GM21423 (cell line): ENCODE data around the gene GIPC2.
"Not testable (repeated sequence)": the region's sequence is repeated elsewhere in the genome, so short reads cannot be mapped to it uniquely, and the experiment has no call there.

ENCODE experiments used
- ATAC-seq: cut with Tn5 transposase; IDR thresholded peaks from one replicate; pipeline ENCODE4 v1.9.1; 2021; ENCODE audit warnings: mild to moderate bottlenecking, moderate library complexity; ENCODE audit not compliant: unreplicated experiment

GIPC2 gene

DNA sequence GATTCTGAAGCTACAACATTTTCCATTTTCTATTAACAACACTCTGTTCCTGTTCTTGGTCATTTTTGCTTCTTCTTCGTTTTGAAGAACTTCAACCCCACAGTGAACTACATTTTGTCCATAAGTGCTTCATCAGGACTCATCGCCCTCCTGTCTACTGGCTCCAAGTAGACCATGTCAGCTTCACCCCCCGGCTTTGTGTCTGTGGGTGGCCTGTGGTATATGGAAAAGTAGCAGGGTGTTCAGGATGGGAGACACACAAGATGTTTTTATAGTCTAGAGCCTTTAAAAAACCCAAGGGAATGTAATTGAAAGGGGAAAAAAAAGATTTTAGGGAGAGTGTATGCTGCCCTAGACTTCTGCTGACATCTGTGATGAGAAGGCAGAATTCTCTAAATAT, 46.1 kb downstream of the GIPC2 start:
- ATAC-seq: no peak

DNA sequence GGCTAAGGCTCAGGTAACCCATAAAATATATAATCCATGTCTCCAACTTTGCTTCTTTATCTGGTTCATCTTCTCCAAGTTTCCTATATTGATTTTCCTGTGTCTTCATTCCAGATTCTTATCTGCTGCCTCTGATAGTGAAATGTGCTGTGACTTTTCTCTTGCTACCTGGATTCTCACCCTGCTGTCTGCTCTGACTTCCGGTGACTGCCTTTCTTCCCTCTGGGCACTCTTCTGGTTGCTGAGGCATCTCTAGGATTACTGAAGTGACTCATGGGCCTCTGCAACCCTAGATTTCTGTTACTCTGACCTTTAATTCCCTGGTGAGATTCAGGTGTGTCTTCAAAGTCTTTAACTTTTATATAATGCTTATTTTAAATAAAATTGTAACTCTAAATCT, 46.9 kb downstream of the GIPC2 start:
- ATAC-seq: no peak

DNA sequence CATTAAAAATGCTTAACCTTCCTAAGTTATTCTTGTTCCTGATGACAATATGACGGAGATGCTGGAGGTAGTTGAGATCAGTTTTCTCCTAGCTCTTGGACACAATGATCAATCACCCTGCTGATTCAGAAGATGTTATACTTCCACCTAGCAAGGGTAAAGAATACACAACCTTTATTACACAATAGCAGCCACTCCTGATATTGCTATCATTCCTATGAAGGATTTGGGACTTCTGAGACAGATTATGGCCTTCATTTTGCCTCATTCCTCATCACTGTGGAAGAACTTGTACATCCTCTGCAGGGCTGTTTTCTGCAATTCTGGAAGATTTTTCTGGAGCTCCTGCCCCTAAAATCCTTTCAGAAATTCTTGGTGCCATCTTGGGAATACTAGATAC, 47.8 kb downstream of the GIPC2 start:
- ATAC-seq: no peak

DNA sequence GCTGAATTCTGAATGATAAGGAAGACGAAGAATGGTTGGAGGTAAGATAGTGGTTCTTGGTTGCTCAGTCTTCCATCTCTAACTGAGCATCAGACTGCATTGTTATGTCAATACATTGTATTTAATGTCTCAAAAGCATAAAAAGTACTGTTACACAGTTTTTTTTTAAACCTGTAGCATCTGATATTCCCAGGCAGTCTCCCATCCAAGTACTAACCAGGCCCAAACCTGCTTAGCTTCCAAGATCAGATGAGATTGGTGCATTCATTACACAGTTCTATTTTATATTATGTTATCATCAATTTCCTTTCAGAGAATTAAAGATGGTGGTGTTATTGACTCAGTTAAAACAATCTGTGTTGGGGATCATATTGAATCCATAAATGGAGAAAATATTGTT, 48.9 kb downstream of the GIPC2 start:
- ATAC-seq: no peak

DNA sequence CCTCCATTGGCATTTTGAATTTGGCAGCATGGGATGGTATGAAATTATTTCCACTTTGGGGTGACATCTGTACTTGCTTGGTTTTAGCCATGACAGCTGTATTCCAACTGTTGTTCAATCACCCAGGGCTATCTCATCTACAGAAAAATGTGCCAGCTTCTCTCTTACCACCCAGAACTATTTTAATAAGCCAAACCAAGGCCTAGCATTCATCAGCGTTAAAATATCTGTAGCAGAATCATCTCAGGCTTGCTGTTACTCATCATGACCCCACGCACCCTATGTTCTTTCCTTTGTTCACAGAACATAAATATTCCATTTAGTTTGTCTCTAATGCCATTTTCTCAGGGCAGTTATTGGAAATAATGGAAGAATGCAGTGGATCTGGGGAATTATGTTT, 49.8 kb downstream of the GIPC2 start:
- no peak for ATAC-seq

DNA sequence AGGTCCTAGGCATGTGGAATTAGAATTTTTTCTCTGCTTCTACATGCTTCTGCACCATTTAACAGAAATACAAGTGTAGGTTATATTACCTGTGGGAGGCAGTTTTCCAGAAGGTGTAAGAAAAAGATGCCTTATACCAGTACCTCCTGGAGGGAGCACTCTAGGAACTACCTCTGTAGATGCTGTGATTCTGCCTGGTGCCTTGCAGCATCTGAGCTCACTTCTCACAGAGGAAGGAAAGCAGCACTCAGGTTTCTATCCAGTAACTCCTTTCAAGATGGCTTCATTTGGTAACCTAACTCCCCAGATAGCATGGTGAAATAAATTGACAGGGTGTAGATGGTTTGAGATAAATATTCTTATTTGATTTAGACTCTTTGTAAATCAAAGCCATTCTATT, 50.3 kb downstream of the GIPC2 start:
- ATAC-seq: no peak

DNA sequence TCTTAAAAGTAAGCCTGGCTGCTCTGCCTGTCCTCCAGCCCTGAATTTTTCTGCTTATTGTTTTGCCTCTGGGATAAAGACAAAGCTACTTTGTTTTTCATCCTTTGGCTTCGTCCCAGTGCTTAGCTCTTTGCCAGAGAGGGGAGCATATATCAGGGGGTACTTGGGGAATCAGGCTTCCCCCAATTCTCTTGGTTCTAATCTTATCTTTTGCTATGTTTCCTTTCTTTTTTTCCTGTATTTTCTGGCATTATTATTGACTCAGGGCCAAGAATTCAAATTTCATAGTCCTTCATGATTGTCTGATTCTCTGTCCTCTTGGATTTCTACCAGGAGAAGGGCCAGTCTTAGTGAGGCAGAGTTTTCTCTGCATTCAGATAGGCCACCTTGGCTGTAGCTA, 51.2 kb downstream of the GIPC2 start:
- no peak for ATAC-seq

DNA sequence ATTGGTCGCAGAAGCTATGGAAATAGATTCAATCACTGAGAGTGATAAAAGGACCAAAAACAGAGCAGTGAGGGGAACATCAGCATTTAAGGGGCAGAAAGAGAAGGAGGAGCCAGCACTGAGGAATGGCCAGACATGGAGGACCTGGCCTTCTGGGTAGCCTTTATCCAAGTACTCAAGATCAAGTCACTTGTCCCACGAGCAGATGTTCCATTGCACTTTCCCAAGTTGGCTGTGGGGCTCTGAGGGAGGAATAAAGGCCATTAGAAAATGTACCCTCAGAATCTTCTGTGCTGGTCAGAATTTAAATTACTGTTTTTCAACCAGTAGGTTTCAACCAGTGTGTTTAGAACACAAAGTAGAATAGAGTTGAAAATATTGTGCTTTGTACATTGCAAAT, 55.3 kb downstream of the GIPC2 start:
- ATAC-seq: no peak

DNA sequence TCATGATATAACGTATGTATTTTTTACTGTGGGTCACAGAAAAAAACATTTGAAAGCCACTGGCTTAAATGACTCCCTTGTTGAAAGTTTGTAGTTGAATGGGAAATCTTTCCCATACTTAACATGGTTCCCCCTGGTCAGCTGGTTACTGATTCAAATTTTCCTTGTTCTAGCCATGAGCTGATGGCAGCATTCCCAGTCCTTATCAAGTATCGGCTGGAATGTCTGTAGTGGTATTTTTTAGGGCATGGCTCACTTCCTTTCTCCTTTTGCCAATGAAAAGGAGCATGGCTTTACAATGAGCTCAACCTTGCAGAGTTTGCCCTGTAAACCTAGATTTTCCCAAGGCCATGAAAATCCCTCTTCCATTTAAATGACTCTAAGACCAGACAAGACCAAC, 55.7 kb downstream of the GIPC2 start:
- ATAC-seq: no peak

DNA sequence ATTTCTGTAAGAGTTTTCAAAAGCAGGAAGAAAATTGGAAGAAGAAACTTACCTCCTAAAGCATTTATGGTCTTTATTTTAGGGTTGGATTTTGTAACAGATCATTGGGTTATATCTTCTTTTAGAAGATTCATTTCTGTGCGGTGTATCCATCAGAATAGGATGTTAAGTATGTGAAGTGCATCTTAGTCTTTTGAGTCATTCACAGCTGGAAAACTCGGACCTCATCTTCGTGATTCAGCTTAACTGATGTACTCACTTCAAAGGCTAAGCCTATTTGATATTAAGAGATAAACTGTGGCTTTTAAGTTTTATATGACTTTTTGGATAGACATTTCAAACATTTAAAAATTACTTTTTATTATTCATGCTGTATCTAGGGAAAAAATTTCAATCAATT, 56.3 kb downstream of the GIPC2 start:
- ATAC-seq: no peak

DNA sequence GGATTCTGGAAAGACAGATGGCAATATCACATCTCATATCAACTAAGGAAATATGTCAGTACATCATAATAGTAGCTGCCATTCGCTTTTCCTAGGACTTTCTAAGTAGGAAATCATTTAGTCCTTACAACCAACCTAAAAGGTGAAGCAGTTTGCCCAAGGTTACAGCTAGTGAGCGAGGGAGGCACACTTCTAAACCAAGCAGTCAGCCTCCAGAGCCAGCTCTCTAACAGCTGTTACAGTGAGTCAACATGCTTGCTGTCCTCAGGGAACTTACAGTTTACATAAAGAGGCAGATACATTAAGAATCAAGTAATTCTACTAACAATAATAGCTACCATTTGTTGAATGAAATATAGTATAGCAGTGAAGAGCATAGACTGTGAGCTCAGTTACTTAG, 57.1 kb downstream of the GIPC2 start:
- ATAC-seq: no peak

DNA sequence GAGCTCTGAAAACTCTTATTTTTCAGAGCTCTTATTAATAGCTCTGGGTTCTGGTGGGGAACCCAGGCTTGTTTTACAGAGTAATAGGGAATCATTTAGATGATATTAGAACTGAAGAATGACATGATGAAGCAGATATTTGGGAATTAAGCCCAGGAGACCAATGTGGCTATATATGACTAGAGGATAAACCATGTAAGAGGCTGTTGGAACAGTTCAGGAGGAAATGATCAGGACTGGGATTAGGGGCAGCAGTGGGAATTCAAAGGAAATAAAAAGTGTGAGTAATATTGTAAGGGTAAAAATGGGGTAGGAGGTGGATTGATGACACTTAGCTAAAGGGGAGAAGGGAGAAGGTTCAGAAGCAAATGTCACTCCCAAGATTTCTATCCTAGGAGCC, 58.6 kb downstream of the GIPC2 start:
- ATAC-seq: no peak

DNA sequence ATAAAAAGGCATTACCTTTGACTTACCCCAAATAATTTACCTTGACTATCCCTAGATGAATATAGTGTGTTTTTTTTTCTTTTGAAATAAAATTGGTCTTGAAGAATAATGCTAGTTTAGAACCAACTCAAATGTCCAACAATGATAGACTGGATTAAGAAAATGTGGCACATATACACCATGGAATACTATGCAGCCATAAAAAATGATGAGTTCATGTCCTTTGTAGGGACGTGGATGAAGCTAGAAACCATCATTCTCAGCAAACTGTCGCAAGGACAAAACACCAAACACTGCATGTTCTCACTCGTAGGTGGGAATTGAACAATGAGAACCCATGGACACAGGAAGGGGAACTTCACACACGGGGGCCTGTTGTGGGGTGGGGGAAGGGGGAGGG, 63.9 kb downstream of the GIPC2 start:
- not testable (repeated sequence) for ATAC-seq

DNA sequence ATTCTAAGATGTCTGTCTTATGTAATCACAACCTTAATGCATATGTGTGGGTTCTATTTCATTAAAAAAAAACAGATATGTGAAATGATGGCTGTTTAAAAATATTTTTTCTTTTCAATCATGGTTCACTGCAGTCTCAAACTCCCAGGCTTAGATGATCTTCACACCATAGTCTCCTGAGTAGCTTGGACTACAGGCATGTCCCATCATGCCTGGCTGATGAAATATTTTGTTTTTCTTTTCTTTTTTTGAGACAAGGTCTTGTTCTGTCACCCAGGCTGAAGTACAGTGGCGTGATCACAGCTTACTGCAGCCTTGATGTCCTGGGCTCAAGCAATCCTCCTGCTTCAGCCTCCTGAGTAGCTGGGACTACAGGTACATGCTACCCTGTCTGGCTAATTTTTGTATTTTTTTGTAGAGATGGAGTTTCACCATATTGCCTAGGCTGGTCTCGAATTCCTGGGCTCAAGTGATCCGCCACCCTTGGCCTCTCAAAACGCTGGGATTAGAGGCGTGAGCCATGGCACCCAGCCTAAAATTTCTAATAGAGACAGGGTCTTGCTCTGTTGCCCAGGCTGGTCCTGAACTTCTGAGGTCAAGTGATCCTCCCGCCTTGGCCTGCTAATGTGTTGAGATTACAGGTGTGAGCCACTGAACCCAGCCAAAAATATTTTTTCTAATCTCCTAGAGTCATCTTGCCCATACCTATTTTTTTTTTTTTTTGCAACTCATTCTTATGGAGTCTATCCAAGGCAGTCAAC, 67.6 kb downstream of the GIPC2 start:
- ATAC-seq: no peak

DNA sequence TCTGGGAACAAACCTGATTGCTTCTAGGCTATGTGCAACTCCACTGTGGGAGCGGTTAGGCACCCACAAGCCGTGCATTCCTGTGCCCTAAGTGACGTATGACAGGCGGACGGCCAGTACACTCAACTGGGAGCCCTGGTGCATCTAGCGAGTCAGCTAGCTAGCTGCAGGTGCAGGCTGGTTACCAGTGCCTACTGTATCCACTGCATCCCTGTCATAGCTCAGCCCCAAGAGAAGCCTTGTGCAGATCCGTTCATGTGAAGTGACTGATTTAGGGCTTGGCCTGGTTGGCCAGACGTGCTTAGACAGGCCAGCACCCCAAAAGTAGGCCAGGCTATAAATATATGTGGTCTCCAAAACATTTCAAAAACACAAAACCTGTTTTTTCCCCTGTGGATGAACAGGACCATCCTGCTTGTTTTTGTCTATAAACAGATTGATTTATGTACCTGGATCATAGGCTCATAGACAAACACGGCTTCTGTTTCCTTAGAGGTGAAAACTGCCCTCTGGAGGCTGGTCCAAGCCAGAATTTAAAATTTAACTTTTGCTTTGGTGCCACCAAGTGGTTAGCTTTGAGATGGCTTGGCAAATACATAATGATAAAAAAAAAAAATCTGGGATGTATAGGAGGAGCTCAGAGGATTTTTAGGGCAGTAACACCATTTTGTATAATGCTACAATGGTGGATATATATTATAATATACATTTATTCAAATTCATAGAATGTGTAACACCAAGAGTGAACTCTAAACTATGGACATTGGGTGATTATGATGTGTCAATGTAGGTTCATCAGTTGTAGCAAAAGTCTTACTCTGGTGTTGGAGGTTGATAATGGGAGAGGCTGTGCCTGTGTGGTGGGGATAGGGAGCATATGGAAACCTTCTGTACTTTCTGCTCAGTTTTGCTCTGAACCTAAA, 68.5 kb downstream of the GIPC2 start:
- peak; percentile 82 for ATAC-seq

DNA sequence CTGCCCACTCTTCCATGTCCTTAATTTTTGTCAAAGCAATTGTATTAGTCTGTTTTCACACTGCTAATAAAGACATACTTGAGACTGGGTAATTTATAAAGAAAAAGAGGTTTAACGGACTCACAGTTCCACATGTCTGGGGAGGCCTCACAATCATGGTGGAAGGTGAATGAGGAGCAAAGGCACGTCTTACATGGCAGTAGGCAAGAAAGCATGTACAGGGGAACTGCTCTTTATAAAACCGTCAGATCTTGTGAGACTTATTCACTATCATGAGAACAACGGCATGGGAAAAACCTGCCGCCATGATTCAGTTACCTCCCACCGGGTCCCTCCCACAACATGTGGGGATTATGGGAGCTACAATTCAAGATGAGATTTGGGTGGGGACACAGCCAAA, 74.7 kb downstream of the GIPC2 start:
- not testable (repeated sequence) for ATAC-seq

DNA sequence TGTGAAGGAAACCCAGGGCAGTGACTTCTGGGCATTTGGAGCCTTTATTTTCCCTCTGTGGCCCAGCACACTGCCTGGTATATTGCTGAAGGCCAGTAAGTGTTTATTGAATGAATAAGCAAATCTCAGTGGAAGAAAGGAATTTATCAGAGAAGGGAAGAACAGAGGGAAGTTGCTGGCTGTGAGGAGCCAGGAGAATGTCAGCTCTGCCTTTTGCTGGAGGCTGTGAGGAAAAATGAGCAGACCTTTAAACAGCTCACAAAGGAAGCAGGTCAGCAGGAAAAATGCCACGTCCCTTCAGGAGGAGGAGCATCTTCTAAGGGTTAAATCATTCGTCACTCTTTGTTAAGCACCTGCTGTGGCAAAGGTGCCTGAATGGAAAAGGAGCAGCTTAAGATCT, 75.9 kb downstream of the GIPC2 start:
- no peak for ATAC-seq

DNA sequence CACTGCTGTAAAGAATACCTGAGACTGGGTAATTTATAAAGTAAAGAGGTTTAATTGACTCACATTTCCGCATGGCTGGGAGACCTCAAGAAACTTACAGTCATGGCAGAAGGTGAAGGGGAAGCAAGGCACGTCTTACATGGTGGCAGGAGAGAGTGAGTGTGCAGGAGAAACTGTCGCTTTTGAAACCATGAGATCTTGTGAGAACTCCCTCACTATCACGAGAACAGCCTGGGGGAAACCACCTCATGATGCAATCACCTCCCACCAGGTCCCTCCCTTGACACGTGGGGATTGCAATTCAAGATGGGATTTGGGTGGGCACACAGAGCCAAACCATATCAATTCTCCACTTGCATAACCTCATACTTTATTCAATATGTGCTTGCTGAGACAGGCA, 76.6 kb downstream of the GIPC2 start:
- no peak for ATAC-seq

DNA sequence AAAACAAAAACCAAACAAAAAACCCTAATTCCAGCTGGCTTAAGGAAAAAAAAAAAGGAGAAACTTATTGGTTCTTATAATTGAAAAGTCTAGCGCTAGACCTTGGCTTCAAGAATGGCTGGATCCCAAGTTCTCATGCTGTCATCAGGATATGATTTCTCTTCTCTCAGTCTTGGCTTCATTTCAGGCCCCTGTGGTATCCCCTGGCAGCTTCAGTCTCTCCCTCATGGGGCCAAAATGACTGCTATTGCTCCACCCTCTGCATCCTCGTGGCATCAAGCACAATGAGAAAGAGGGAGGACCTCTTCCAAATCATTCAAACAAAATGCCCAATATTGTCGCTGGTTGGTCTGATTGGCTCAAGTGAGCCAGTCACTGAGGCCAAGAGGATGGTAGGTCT, 80.7 kb downstream of the GIPC2 start:
- no peak for ATAC-seq

DNA sequence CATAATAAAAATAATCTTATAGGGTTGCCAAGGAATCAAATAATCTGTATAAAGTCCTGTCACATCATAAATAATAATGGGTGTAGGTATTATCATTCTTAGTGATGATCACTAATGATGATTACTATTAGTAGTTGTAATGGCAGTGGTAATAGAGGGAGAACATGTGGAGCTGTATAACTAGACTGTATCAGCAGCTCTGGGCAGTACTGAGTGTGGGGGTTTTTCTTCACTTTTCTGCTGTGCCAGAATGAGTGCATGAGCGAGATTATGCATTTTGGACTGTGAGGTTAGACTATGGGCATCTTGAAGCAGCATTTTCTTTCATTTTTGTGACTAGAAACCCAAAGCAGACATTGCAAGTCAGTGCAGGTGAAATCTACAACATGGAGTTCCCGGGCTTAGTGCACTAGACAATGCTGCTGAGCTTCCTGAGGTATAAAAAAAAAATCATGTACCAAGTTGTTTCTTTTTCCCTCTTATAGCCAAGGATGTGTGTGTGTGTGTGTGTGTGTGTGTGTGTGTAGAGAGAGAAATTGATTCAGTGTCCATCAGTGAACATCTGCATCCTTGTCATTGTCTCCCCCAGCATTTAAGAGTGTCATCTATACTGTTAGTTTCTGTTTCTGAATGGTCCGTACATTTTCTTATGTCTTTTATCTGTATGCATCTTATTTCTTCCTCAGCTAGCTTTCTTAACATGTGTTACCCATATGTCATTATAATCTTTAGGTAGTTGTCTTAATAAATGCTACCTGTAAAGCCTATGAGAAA, 86.6 kb downstream of the GIPC2 start:
- no peak for ATAC-seq

DNA sequence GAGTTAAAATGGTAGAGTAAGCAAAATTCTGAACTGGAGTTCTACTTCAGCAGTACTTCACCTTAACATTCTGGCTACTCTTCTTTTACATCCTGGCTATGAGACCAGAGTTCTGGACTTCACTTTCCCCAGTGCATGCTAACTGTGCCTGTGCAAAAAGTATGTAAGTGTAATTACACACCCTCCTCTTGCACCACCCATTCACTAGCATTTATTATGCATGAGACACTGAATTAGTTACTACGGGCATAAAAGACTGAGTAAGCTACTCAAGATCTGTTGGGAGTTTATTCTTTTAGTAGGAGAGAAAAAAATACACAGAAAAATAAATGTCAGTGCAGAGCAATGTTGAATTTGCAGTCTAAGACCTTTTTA, 87.2 kb downstream of the GIPC2 start:
- no peak for ATAC-seq

DNA sequence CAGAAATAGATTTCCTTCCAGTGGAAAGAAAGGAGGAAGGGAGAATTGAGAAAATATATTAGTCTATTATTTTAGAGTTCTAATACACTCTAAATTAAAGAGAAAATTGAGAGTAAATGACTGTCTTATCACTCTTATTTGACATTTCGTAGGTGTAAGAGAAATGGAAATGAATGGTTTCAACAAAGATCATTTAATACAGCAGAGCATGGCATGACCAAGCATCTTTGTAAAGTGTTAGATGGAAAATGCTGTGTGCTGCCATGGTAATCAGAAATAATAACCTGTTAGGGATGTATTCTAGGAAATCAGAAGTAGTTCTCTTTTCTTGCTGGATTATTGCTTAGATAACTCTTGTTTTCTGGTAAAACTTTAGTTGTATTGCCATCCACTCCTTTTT, 90.9 kb downstream of the GIPC2 start:
- ATAC-seq: no peak
